ENCODE measurements around the gene SPATA3. TPM values are rescaled to one million over a fixed set of nuclear protein-coding genes. Genes with fewer than 3 reads are reported as not detected.

Gene SPATA3
- total and polyA plus RNA-seq, 2 of the 8 experiments (the other 6 are each of a cell fraction or from before 2014, with no cell fraction given), result not detected

GRCh38 chr2:230991598-230991997 lies 4.3 kb upstream of the SPATA3 start (continued):
- TF ChIP-seq RXRA (IDR thresholded peaks at IDR 0.05; ENCODE audit: insufficient read depth, low read depth, low read length), result no peak
- TF ChIP-seq TEAD4 (IDR thresholded peaks at IDR 0.05; ENCODE audit: low read depth, low read length), result no peak
- no peak for TF ChIP-seq ATF3 (IDR thresholded peaks at IDR 0.05; ENCODE audit: insufficient read depth, low read depth, low read length)
